DMS53 treated with DMSO at 0.1 percent for 48 hours (cell line): ENCODE measurements around the gene APC.
"Not testable (repeated sequence)": the region's sequence is repeated elsewhere in the genome, so short reads cannot be mapped to it uniquely, and the experiment has no call there.

Experiments
- DNase-seq: peaks from one replicate; lab custom pipeline; 2025; ENCODE audit not compliant: unreplicated experiment; lab: John Stamatoyannopoulos, UW

The APC gene

DNA sequence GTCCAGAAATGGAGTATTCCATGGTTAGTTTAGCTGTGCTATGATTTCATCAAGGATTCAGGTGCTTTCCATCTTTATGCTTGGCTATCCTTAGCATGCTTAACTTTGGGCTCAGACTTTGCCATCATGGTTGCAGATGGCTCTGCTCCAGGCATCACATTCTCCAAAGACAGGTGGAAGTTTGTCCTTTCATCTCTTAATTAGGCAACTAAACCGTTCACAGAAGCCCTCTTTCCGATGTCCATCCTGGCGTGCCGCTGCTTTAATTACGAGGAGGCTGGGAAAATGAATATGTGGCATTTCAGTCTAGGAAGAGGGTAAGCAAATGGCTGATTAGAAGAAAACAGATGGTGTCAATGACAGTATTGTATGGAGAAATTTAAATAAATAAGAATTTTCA is 24.5 kb upstream of the APC start:
- DNase-seq = no peak

- not testable (repeated sequence) for DNase-seq
These were observed 20.8 kb upstream of the APC start for GRCh38 chr5:112716895-112717294.

- DNase-seq = no peak
These were observed 20.1 kb upstream of the APC start for GRCh38 chr5:112717506-112718082.

DNA sequence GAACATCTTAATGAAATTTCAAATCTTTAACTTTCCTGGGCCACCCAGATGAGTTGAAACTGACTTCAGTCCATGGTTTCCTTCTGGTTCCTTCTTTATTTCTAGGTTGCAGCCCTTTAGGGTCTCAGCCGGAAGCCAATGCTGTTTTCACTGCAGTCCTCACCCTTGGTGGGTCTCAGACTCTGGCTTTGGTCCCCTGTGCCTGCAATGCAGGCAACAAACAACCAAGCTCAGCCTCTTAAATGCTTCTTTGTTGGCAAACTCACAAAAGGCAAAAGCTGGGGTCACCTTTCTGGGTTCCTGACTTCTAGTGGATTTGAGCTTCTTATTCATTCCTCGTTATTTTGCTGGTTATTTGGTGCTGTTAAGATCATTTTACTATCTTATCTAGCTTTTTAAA is 19.3 kb upstream of the APC start:
- DNase-seq = no peak

DNA sequence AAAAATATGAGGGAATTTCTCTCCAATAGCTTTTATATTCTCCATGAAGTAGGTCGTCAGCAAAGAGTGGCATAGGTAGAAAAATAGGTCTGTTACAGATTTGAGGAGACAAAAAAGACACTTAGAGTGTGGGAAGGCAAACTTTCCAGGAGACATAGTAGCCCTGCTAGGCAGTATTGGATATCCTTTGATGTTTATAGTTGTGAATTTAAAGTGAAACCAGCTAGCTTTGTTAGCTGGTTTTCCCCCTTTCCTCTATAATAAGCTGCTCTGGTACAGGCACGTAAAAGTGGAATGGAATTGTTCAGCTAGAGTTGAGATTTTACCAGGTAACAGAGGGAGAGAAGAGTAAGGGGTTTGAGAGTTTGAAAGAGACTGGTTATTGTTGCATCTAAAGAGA is 17.1 kb upstream of the APC start:
- no peak for DNase-seq

- DNase-seq = no peak
These were observed 12.8 kb upstream of the APC start for GRCh38 chr5:112724901-112725300.

- DNase-seq = no peak
These were observed 8.1 kb upstream of the APC start for GRCh38 chr5:112729630-112730029.

- DNase-seq = no peak
These were observed 5.6 kb upstream of the APC start for GRCh38 chr5:112732131-112732530.

- no peak for DNase-seq
These were observed 4.1 kb upstream of the APC start for GRCh38 chr5:112733586-112733985.

DNA sequence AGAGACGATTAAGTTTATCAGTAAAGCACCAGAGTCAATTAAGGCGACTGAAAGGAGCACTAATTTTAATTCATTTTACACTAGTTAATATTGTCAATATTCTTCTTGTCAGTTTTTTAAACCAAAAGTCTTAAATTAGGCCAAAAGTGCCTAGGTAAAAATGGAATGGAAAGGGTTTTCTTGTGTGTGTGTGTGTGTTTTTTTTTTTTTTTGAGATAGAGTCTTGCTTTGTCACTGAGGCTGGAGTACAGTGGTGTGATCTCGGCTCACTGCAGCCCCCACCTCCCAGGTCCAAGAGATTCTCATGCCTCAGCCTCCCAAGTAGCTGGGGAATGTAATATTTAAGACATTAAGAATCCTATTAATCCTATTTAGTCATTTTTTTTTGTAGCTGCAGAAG is 3.1 kb upstream of the APC start:
- no peak for DNase-seq

DNA sequence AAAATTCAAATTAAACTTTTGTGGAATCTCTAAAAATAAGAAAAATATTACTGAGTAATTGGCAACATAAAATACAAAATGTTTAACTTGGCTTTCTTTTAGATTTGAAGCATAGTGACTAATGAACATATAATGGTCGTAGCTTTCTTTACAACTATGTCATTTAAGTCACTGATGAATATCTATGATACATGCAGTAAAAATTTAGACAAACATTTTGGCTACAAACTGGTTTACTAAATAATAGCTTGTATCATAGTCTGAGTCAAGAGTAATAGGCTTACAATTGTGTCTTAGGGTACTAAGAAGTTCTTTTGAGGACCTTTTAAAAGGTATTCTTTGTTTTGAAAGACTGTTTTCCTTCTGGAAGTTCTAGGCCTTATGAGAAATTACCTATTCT is 2.0 kb upstream of the APC start:
- no peak for DNase-seq

GRCh38 chr5:112737070-112737462 is 619 bp upstream of the APC start:
- DNase-seq = no peak

DNA sequence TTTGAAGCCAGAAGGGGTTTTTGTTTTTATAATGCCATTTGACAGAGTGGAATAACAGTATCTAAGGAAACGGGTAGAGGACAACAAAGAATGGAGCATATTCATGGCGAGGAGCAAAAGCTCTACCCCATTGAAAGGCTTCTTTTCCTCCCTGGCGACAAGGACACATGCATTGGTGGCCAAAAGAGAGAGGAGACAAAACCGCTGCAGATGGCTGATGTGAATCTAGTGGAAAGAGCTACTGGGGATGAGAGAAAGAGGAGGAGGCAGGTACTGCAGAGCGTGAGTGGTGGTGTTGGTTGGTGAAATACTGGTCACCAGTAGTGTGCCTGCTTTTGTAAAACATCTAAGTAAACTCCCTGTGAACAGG is 491 bp downstream of the APC start:
- no peak for DNase-seq

DNA sequence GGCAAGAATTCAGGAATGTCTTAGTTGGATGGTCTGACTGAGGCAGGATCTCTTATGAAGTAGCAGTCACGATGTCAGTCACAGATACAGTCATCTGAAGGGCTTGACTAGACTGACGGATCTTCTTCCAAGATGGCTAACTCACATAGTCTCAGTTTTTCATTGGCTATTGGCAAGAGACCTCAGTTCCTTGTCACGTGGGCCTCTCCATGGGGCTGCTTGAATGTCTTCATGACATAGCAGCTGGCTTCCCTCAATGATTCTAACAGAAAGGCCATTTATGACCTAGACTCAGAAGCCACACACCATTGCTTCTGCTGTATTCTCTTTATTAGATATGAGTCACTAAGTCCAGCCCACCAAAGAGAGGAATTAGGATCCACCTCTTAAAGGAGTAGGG is 4.7 kb downstream of the APC start:
- DNase-seq = no peak

DNA sequence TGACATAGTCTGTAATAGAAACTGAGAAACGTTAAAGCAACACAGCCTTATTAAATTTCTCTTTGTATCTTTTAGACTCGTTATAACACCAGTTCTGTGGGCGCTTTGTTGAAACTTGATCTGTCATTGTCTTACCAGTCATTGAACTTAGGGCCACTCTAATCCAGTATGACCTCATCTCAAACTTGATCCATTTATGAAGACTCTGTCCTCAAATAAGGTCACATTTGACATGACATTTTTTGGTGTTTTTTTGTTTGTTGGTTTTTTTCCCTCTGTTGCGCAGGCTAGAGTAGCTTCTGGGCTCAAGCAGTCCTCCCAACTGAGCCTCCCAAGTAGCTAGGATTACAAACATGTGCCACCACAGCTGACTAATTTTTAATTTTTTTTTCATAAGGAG is 5.9 kb downstream of the APC start:
- no peak for DNase-seq

DNA sequence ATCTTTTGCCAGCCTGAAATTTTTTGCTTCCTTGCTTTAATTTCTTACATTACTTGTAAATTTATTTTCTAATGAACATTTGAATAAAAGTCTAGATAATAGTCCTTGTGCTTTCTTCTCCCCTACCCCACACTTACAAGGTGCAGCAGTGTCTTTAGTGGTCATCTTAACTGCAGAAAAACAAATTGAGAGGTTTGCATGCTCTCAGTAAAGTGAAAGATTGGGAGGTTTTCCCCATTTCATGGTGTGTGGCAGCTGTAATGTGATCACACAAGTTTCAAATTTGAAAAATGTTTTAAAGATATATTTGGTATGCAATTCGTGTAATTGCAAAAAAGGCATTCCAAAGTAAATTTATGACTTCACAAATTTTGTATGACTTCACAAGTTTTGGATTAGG is 14.7 kb downstream of the APC start:
- DNase-seq = no peak

DNA sequence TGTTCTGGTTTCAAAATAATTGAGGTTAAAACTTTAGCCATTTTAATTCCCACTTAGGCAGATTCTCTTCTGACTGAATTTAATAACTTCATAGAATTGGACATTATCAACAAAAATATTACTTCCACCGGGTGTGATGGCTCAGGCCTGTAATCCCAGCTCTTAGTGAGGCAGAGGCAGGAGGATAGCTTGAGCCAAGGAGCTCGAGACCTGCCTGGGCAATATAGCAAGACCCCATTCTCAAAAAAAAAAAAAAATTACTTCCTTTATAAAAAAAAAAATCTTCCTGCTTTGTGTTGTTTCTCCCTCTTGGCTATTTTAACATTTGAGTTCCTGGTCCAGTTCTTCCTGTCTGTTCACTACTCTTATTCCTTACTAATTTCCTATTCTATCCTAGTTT is 18.0 kb downstream of the APC start:
- no peak for DNase-seq

- DNase-seq = peak; percentile 64
These were observed 20.0 kb downstream of the APC start for GRCh38 chr5:112757468-112758208.

- no peak for DNase-seq
These were observed 21.0 kb downstream of the APC start for GRCh38 chr5:112758676-112759075.

- no peak for DNase-seq
These were observed 24.6 kb downstream of the APC start for GRCh38 chr5:112762113-112762810.

DNA sequence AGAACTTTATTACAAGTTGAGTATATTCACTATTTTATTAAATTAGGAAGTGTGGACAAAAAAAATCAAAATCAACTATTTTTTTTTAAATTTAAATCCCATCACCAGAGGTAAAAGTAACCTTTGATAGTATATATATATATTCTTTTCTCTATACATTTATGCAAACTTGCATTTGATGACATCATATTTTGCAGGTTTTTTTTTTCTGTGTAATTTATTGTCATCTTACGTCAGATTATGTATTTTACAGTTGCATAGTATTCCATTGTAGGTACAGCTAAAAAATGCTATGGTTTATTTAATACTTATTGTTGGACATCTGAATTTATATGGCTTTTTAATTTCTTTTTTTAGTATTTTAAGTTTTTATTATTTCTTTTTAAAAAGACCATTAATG is 25.5 kb downstream of the APC start:
- DNase-seq = no peak

DNA sequence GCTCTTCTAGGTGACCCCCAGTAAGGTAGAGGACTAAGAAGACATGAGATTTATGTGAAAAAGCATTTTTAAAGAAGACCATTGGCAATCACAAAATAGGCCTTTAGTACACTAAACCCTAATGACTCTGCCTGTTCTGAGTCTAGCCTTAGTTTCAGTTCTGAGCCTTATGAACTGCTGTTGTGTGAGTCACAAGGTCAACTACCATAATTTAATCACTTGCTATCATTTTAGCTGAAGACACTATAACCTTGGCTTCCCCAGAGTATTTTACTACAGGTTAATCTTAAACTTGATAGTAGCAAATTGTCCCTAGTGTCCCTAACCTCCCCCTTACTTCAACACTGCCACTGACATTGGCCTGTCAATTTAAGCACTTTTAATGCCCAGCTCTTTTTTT is 34.4 kb downstream of the APC start:
- no peak for DNase-seq
